OCI-M1 (cell line): Measurements from ENCODE around the gene NKTR.
"Not testable (repeated sequence)": the region's sequence is repeated elsewhere in the genome, so short reads cannot be mapped to it uniquely, and the experiment has no call there.

Experiments
- DNase-seq: peaks from one replicate; lab custom pipeline; 2025; lab: John Stamatoyannopoulos, UW

The NKTR gene

DNA sequence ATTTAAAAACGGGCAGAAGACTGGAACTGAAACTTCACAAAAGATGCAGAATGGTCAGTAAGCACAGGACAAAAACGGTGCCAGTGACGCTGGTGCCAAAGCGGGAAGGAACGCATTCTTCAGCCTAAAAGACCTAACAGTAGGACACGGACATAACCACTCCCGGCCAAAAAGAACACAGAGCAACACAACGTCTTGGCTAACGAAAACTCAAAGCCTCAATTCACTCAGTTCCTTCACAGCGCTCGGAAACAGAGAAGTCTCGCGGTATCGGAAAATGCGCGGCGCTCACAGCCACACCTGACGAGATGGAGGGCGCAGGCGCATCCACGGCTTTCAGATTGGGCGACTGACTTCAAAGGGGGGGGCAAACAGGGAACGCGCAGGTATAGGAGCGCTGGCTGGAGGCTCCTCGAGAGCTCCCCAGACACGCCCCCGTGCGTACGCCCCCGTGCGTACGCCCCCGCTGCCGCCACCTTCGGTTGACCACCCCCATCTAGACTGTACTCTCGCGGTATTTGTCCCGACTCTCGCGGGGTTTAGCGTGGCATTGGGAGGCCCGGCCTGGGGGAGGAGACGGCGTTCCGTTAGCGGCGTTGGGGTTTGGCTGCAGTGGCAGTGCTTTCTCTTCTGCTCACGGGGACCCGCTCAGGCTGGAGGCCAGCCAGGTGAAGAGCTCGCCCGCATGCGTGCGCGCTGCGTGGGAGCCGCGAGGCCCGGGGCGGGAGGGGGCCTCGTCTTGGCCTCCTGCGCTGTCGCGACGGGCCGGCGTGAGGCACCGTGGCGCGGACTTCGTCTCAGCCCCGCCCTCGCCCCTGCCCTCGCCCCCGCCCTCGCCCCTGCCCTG lies at the start of gene NKTR:
Gene NKTR, plus strand, starts transcription at position 576 of the 847 bp plus-strand sequence. CDS start 321 bp downstream, outside the sequence.
- DNase-seq: peak; percentile 99

DNA sequence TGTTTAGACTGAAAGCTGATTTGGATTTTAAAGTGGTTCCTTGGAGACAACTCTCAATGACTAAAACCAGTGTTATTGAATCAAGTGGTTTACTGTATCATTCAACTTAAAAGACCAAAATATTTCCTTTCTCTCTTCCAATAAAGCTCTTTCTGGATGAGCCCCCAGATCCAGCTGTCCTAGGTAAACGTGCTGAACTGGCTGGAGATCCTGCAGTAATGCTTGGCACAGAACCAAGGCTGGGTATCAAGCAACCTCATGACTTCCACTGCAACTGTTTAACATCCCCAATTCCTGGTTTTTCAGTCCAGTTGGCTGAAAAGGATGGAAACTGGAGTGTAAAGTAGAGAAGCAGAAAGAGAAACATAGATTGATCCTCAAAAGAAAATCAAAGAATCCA lies 47.7 kb upstream of the NKTR start:
- no peak for DNase-seq

DNA sequence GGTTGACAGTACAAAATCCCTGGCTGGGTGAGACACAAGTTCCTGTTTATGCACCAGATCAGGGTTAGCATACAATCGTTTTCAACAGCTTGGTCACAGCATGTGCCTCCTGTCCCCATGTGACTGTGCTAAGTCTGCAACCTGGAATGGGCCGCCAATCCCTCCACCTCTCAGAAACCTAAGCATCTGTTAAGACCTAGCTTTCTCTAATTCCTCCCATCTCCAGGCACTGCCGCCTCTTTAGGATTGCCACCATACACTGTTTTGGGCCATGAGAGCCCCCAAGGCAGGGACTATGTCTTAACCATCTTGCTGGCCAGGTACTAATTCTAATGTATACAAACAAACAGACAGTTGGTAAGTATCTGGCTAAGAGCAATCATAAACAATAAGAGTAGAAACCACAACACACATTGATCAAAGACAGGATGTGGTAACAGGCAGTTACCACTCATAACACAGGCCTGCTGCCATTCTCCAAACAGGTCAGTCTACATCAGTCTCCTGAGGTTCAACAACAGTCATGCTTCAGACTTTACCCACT lies 44.3 kb upstream of the NKTR start:
- no peak for DNase-seq

DNA sequence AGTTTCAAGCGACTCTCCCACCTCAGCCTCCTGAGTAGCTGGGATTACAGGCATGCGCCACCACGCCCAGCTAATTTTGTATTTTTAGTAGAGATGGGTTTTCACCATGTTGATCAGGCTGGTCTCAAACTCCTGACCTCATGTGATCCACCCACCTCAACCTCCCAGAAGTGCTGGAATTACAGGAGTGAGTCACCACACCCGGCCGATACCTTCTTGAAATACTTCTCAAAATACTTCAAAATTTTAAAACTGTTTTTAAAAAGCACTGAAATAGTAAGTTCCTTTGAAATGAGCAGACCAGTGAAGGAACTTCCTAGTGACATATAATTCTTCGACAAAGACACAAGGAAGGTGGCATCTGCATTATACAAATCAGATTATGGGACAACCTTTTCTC lies 43.7 kb upstream of the NKTR start:
- DNase-seq: not testable (repeated sequence)

- peak; percentile 9 for DNase-seq
Observed at GRCh38 chr3:42557854-42558253, 42.6 kb upstream of the NKTR start.

GRCh38 chr3:42562047-42562907 lies 38.2 kb upstream of the NKTR start:
- DNase-seq: no peak

- DNase-seq: no peak
Observed at GRCh38 chr3:42569593-42570142, 30.8 kb upstream of the NKTR start.

GRCh38 chr3:42572278-42572677 lies 28.2 kb upstream of the NKTR start:
- DNase-seq: peak; percentile 52

DNA sequence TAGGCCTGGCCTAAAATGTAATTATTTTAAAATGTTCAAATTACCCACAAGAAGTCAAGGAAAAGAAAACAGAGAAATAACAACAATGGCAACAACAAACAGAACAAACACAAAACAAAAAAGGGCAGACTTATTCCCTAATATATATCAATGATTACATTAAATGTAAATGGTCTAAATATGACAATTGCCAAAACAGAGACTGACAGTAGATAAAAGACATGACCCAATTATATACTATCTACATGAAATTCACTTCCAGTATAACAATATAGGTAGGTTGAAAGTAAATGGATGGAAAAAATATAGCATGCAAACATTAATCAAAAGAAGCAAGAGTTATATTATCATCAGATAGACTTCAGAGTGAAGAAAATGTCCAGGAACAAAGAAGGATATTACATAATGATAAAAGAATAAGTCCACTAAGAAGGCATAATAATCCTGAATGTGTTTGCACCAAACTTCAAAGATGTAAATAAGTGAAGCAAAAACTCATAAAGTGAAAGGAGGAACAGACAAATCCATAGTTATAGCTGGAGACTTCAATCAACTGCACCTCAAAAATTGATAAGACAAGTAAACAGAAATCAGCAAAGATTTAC lies 25.2 kb upstream of the NKTR start:
- DNase-seq: no peak

DNA sequence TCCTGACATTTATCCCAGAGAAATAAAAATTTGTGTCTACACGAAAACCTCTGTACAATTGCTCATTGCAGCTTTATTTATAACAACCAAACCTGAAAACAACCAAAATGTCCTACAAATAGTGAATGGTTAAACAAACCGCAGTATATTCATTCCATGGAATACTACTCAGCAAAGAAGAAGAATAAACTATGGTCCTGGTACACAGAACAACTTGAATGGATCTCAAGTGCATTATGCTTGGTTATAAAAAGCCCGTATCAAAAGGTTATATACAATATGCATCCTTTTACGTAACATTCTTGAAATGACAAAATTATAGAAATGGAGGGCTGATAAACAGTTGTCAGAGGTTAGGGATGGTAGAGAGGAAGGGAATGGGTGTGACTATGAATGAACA lies 22.4 kb upstream of the NKTR start:
- DNase-seq: no peak

GRCh38 chr3:42579346-42579745 lies 21.1 kb upstream of the NKTR start:
- DNase-seq: not testable (repeated sequence)

DNA sequence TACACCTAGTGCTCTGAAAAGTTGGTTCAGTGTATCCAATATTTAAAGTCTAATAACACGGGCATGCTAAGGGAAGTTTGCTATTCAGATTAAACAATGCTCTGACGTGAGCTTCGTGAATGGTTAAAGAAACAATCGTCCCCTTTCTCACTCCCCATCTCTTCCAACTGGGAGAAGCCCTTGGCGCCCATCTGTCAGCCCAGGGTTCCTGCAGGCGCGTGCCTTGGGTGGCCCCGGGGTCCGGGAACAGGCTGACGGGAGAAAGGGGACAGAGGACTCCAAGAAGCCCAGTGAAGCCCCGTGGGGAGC lies 19.1 kb upstream of the NKTR start:
- no peak for DNase-seq

DNA sequence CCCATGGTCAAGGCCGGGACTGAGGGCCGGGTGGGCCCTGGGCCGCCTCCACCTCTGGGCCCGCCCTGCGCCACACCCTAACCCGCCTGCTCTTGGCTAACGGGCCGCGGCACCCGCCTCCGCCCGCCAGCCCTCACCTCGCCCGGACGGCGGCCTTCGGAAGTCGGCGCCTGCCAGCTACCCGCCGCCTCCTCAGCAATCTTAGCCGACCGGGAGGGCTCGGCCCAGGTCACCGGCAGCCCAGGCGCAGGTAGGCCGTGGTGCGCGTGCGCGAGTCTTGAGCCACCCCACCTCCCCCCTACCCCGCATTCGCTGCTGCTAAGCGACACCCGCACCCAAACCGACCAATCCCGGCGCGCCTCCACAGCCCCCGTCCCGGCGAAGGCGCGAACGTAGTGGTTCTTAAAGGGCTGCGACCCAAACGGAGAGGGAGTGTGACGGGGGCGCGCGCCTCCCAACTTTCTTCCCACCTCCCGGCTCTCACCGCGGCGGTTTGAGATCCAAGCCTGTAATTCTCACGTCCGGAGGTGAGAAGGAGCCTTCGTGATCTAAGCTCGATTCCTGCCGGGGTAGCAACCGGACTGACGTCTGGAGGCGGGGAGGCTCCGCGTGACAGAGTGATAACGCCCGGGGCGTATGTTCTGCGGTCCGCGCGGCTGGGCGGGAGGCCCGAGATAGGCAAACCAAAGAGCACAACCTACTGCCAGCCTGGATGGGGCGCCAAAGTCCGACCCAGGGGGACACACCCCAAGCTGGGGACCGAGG lies 18.6 kb upstream of the NKTR start, which contains the start of gene SEC22C:
Gene SEC22C, minus strand, starts transcription at position 259 of the 765 bp plus-strand sequence. CDS start 12,921 bp downstream, outside the sequence.
- peak; percentile 99 for DNase-seq

DNA sequence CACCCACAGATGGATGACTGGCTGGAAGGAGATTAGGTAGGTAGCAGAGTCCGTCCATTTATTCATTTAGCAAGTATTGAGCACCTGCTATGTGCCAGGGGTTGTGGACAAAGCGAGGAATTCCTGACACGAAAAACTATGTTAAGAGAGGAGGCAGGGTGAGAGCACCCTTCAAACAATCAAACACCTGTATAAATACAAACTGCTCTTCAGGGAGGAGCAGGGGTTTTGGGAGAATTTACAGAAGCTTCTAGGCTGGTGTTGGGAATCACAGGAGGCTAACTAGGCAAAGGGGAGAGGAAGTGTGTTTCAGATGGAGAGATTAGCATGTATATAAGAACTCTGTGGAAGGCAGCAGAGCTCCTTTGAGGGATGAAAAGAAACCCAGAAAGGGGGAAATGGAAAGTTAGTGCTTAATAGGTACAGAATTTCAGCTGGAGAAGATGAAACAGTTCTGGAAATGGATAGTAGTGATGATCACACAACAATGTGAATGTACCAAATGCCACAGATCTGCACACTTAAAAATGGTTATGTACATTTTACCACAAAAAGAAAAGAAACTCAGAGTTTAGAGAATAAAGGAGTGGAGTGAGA lies 17.9 kb upstream of the NKTR start:
- peak; percentile 74 for DNase-seq

- no peak for DNase-seq
Observed at GRCh38 chr3:42588625-42589024, 11.9 kb upstream of the NKTR start.

DNA sequence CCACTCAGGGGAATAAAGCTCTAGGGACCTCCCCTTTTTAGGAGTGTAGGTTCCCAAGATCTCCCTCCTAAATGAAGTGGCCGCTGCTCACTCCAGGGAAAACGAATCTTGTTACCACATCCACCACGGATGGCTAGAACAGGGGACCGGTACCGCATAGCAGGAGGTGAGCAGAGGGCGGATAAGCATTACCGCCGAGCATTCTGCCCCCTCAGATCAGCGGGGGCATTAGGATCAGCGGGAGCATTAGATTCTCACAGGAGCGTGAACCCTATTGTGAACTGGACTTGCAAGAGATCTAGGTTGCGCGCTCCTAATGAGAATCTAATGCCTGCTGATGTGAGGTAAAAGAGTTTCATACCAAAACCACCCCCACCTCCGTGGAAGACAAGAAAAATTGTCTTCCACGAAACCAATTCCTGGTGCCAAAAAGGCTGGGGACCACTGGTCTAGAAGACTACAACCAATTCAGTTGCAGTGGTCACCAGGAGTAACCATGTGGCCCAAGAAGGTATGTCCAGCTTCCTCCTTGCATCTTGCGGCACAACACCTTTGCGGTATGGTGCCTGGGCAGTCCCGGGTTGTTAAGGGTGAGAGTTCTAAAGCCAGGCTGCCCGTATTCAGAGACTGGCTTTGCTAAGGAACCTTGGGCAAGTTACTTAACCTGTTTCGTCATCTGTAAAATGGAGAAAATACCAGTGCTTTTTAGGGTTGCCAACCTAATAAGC lies 10.9 kb upstream of the NKTR start:
- DNase-seq: no peak

GRCh38 chr3:42590989-42591756 lies 9.3 kb upstream of the NKTR start:
- peak; percentile 34 for DNase-seq

DNA sequence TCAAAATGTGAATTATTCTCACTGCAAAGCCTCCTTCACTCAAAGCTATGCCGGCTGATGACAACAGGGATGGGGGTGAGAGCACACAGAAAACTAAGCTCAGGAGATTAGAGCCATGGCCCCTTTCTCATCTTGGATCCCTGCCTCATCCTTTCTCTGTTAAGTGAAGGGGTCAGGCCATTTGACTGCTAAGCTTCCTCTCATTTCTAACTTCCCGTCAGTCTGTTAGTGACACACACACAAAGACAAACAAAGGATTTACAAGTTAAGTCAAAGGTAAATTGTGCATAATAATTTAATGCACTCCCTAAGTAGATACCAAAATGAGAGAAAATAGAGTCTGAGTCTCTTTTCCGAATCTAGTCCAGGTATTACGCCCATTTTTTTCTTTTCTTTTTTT lies 8.7 kb upstream of the NKTR start:
- DNase-seq: no peak

DNA sequence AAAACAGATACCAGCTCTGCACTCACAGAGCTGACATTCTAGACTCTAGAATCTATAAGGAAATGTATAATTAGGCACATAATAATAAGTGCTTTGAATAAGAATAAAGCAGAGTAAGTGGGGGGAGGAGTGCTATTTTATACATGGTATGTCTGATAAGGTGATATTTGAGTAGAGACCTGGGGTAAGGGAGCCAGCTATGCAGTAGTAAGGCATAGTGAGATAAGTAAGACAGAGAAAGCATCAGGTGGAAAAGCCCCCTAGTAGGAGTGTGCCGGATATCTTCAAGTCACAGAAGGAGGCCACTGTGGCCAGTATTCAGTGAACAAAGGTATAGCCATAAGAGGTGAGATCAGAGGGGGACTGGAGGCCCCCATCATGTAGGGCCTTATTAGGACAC lies 6.9 kb upstream of the NKTR start:
- DNase-seq: no peak
